MM.1S (cell line): ENCODE results near the gene ZNF441.

Source experiments
- EZH2 ChIP-seq: fragments of 300-600 bp; sonication (generic); optimal IDR thresholded peaks from 2 replicates; pipeline ENCODE3; 2017; ENCODE audit warnings: low read depth, mild to moderate bottlenecking, antibody characterized with exemption, low read length, mixed read lengths
- TF ChIP-seq, protein P1 (sequence below): fragments of 300-600 bp; sonication (generic); IDR thresholded peaks from 2 replicates; pipeline ENCODE4 v1.5.1; 2016; ENCODE audit warnings: antibody characterized with exemption, low read length, mixed read lengths

DNA sequence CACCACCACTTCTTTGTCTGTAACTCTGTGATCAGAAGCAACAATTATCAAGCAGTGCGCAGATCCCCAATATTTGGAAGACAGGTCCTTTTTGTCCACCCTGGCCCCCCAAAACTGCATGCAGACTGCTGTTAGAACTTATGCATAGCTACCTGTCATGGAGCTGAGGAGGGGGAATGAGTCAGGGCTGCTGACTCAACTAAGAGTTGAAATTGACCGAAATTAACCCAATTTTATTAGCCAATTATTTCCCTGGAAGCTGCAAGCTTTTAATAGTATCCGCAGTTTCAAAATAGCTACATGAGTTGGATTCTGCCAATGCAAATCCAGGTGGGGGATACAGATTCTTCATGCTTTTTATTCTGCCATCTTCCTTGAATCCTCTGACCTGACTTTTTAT lies 17.6 kb downstream of the ZNF441 start:
- TF ChIP-seq, protein P1, sequence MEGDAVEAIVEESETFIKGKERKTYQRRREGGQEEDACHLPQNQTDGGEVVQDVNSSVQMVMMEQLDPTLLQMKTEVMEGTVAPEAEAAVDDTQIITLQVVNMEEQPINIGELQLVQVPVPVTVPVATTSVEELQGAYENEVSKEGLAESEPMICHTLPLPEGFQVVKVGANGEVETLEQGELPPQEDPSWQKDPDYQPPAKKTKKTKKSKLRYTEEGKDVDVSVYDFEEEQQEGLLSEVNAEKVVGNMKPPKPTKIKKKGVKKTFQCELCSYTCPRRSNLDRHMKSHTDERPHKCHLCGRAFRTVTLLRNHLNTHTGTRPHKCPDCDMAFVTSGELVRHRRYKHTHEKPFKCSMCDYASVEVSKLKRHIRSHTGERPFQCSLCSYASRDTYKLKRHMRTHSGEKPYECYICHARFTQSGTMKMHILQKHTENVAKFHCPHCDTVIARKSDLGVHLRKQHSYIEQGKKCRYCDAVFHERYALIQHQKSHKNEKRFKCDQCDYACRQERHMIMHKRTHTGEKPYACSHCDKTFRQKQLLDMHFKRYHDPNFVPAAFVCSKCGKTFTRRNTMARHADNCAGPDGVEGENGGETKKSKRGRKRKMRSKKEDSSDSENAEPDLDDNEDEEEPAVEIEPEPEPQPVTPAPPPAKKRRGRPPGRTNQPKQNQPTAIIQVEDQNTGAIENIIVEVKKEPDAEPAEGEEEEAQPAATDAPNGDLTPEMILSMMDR, result no peak
- no peak for TF ChIP-seq EZH2
